LNCAP (cell line): ENCODE results near the gene NDUFAF2.

Source experiments
- CTCF ChIP-seq: fragments of 450-650 bp; IDR thresholded peaks from 2 replicates; pipeline ENCODE4 v1.5.1; 2017; ENCODE audit warnings: mild to moderate bottlenecking

NDUFAF2 gene

GRCh38 chr5:61098251-61098995, 153.4 kb downstream of the NDUFAF2 start:
- TF ChIP-seq CTCF: no peak

GRCh38 chr5:61100437-61100836, 155.4 kb downstream of the NDUFAF2 start:
- TF ChIP-seq CTCF: no peak

GRCh38 chr5:61114441-61114840, 169.4 kb downstream of the NDUFAF2 start:
- TF ChIP-seq CTCF: no peak

GRCh38 chr5:61115968-61116367, 171.0 kb downstream of the NDUFAF2 start:
- no peak for TF ChIP-seq CTCF

- TF ChIP-seq CTCF: no peak
These were observed 174.1 kb downstream of the NDUFAF2 start for GRCh38 chr5:61119066-61119465.

- no peak for TF ChIP-seq CTCF
These were observed 175.5 kb downstream of the NDUFAF2 start for GRCh38 chr5:61120534-61120933.

- TF ChIP-seq CTCF: no peak
These were observed 178.1 kb downstream of the NDUFAF2 start for GRCh38 chr5:61123145-61123544.

GRCh38 chr5:61130289-61130688, 185.3 kb downstream of the NDUFAF2 start:
- no peak for TF ChIP-seq CTCF
